Glomerular visceral epithelial cell (primary cell): ENCODE measurements around the gene TAF6.

ENCODE experiments used
- DNase-seq: peaks from one replicate; pipeline ENCODE4 v3.0.0-alpha.2; 2016; ENCODE audit errors: extremely low spot score

TAF6 gene

DNA sequence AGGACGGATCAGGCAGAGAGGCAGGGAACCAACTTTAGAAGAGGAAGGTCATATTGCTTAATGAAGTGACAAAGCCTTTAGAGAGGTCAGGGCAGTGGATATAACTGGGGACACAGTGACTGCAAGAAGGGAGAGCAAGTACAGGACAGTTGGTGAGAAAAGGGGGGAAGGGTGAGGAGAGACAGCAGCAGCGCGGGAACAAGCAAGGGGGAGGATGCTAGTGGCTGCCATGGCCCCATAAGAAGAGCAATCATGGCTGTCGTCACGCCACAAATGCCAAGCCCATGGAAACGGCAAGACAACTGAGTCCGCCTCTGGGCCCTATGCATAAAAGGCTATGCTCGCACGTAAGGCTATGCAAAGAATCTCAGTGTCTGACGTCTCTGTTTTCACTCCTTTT, 46.7 kb downstream of the TAF6 start:
- DNase-seq, result no peak

- no peak for DNase-seq
These were observed 48.0 kb downstream of the TAF6 start for GRCh38 chr7:100071018-100071723.

- DNase-seq, result no peak
These were observed 49.2 kb downstream of the TAF6 start for GRCh38 chr7:100069991-100070390.

GRCh38 chr7:100066953-100067352, 52.2 kb downstream of the TAF6 start:
- DNase-seq, result no peak

GRCh38 chr7:100065452-100066186, 53.5 kb downstream of the TAF6 start:
- no peak for DNase-seq

DNA sequence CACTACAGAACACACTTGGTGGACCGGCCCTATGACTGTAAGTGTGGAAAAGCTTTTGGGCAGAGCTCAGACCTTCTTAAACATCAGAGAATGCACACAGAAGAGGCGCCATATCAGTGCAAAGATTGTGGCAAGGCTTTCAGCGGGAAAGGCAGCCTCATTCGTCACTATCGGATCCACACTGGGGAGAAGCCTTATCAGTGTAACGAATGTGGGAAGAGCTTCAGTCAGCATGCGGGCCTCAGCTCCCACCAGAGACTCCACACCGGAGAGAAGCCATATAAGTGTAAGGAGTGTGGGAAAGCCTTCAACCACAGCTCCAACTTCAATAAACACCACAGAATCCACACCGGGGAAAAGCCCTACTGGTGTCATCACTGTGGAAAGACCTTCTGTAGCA, 55.0 kb downstream of the TAF6 start:
- DNase-seq, result no peak

- no peak for DNase-seq
These were observed 55.8 kb downstream of the TAF6 start for GRCh38 chr7:100063376-100063775.

GRCh38 chr7:100061518-100062193, 57.5 kb downstream of the TAF6 start:
- no peak for DNase-seq

- DNase-seq, result no peak
These were observed 59.9 kb downstream of the TAF6 start for GRCh38 chr7:100059251-100059739.
